WTC11 (cell line): ENCODE results near the gene SVEP1. TPM values are rescaled to one million over a fixed set of nuclear protein-coding genes. Genes with fewer than 3 reads are reported as not detected.
A peak's percentile ranks its signal among the peaks of the same experiment; 100 is the strongest.

Source experiments
- ATAC-seq: fragments of 200-7000 bp; cut with Tn5 transposase; 2 replicates; pipeline ENCODE4 v1.10.0; 2021; ENCODE audit warnings: mild to moderate bottlenecking, moderate library complexity
- CTCF ChIA-PET: fragments of 300-600 bp; sonication (Branson Sonifier 250); formaldehyde crosslinking; loops from one replicate; lab custom pipeline; 2021; ENCODE audit warnings: antibody characterized with exemption; lab: Charles Lee
- POLR2A ChIA-PET: fragments of 350-600 bp; sonication (Branson Sonifier 250); formaldehyde crosslinking; loops from one replicate; lab custom pipeline; 2021; ENCODE audit warnings: antibody characterized with exemption; lab: Charles Lee
- DNase-seq: peaks from one replicate; pipeline ENCODE4 v3.0.0; 2021; ENCODE audit warnings: low spot score
- H3K27ac Mint-ChIP-seq: 2 replicates; pipeline ENCODE4 v1.8.0; 2021; ENCODE audit warnings: mixed read lengths
- H3K27me3 Mint-ChIP-seq: 2 replicates; pipeline ENCODE4 v1.8.0; 2021; ENCODE audit warnings: low read depth, mild to moderate bottlenecking, moderate library complexity, mixed read lengths
- H3K36me3 Mint-ChIP-seq: 2 replicates; pipeline ENCODE4 v1.8.0; 2021; ENCODE audit warnings: mixed read lengths
- H3K4me1 Mint-ChIP-seq: 2 replicates; pipeline ENCODE4 v1.8.0; 2022; ENCODE audit warnings: mixed read lengths
- H3K4me3 Mint-ChIP-seq: 2 replicates; pipeline ENCODE4 v1.8.0; 2021; ENCODE audit warnings: mild to moderate bottlenecking, moderate library complexity, mixed read lengths
- H3K9me3 Mint-ChIP-seq: 2 replicates; pipeline ENCODE4 v1.8.0; 2021; ENCODE audit warnings: mixed read lengths
- E2F4 ChIP-seq: sonication (generic); formaldehyde crosslinking; IDR thresholded peaks from 2 replicates; pipeline ENCODE4 v1.8.1; 2022; ENCODE audit warnings: low read depth, mild to moderate bottlenecking, moderate library complexity, missing genetic modification reagents, borderline replicate concordance
- ELF4 ChIP-seq: sonication (generic); formaldehyde crosslinking; IDR thresholded peaks from 2 replicates; pipeline ENCODE4 v1.8.1; 2022; ENCODE audit warnings: low read depth, mild to moderate bottlenecking, moderate library complexity, missing genetic modification reagents
- ERG ChIP-seq: fragments of 250-450 bp; sonication (Bioruptor Pico); IDR thresholded peaks from 2 replicates; pipeline ENCODE4 v1.8.0; 2021; ENCODE audit warnings: mild to moderate bottlenecking
- ESRRA ChIP-seq: sonication (generic); formaldehyde crosslinking; IDR thresholded peaks from 2 replicates; pipeline ENCODE4 v1.8.1; 2022; ENCODE audit warnings: mild to moderate bottlenecking, missing genetic modification reagents, borderline replicate concordance
- FOXJ3 ChIP-seq: sonication (generic); formaldehyde crosslinking; IDR thresholded peaks from 2 replicates; pipeline ENCODE4 v1.9.0; 2021; ENCODE audit warnings: missing genetic modification reagents, mild to moderate bottlenecking, borderline replicate concordance
- FOXP1 ChIP-seq: sonication (generic); formaldehyde crosslinking; IDR thresholded peaks from 2 replicates; pipeline ENCODE4 v1.8.0; 2022; ENCODE audit warnings: missing genetic modification reagents, mild to moderate bottlenecking, moderate library complexity, borderline replicate concordance
- GTF2I ChIP-seq: fragments of 250-450 bp; sonication (Bioruptor Pico); conservative IDR thresholded peaks from 2 replicates; pipeline ENCODE4 v1.4.0; 2021; ENCODE audit warnings: mild to moderate bottlenecking
- JUN ChIP-seq: sonication (generic); formaldehyde crosslinking; IDR thresholded peaks from 2 replicates; pipeline ENCODE4 v1.8.0; 2023; ENCODE audit warnings: mild to moderate bottlenecking, missing genetic modification reagents
- KAT7 ChIP-seq: sonication (generic); formaldehyde crosslinking; IDR thresholded peaks from 2 replicates; pipeline ENCODE4 v1.8.1; 2023; ENCODE audit warnings: missing genetic modification reagents, mild to moderate bottlenecking, borderline replicate concordance
- NR1H2 ChIP-seq: sonication (generic); formaldehyde crosslinking; IDR thresholded peaks from 2 replicates; pipeline ENCODE4 v1.9.0; 2021; ENCODE audit warnings: mild to moderate bottlenecking, moderate library complexity, missing genetic modification reagents
- SMAD4 ChIP-seq: sonication (generic); formaldehyde crosslinking; IDR thresholded peaks from 2 replicates; pipeline ENCODE4 v1.8.0; 2022; ENCODE audit warnings: mild to moderate bottlenecking, missing genetic modification reagents
- TCF7 ChIP-seq: sonication (generic); formaldehyde crosslinking; IDR thresholded peaks from 2 replicates; pipeline ENCODE4 v1.8.0; 2022; ENCODE audit warnings: mild to moderate bottlenecking, low read depth, missing genetic modification reagents, moderate library complexity
- TEAD1 ChIP-seq: sonication (generic); formaldehyde crosslinking; IDR thresholded peaks from 2 replicates; pipeline ENCODE4 v1.8.0; 2022; ENCODE audit warnings: mild to moderate bottlenecking, missing genetic modification reagents
- TEAD4 ChIP-seq: sonication (generic); formaldehyde crosslinking; IDR thresholded peaks from 2 replicates; pipeline ENCODE4 v1.8.0; 2022; ENCODE audit warnings: mild to moderate bottlenecking, missing genetic modification reagents
- ZNF317 ChIP-seq: sonication (generic); formaldehyde crosslinking; IDR thresholded peaks from 2 replicates; pipeline ENCODE4 v1.8.1; 2023; ENCODE audit warnings: low read depth, mild to moderate bottlenecking, moderate library complexity, missing genetic modification reagents, borderline replicate concordance
- total RNA-seq: library from RNA; stranded (reverse); gene quantifications from 3 replicates; pipeline ENCODE4 v1.2.3, GENCODE V29; 2021
- TF ChIP-seq, protein P1 (sequence below): sonication (generic); formaldehyde crosslinking; IDR thresholded peaks from 2 replicates; pipeline ENCODE4 v1.8.0; 2022; ENCODE audit warnings: mild to moderate bottlenecking, missing genetic modification reagents
- TF ChIP-seq, protein P2 (sequence below): sonication (generic); formaldehyde crosslinking; IDR thresholded peaks from 2 replicates; pipeline ENCODE4 v1.8.0; 2023; ENCODE audit warnings: mild to moderate bottlenecking, missing genetic modification reagents
- TF ChIP-seq, protein P3 (sequence below): fragments of 250-450 bp; sonication (Bioruptor Pico); IDR thresholded peaks from 2 replicates; pipeline ENCODE4 v1.9.0; 2021; ENCODE audit warnings: mild to moderate bottlenecking
- TF ChIP-seq, protein P4 (sequence below): sonication (generic); formaldehyde crosslinking; IDR thresholded peaks from 2 replicates; pipeline ENCODE4 v1.8.0; 2022; ENCODE audit warnings: mild to moderate bottlenecking, missing genetic modification reagents
- TF ChIP-seq, protein P5 (sequence below): fragments of 250-450 bp; sonication (Bioruptor Pico); IDR thresholded peaks from 2 replicates; pipeline ENCODE4 v1.9.0; 2021; ENCODE audit warnings: mild to moderate bottlenecking, borderline replicate concordance

Gene SVEP1
- total RNA-seq, 1 experiment from 2014 or later = 0.74 TPM

DNA sequence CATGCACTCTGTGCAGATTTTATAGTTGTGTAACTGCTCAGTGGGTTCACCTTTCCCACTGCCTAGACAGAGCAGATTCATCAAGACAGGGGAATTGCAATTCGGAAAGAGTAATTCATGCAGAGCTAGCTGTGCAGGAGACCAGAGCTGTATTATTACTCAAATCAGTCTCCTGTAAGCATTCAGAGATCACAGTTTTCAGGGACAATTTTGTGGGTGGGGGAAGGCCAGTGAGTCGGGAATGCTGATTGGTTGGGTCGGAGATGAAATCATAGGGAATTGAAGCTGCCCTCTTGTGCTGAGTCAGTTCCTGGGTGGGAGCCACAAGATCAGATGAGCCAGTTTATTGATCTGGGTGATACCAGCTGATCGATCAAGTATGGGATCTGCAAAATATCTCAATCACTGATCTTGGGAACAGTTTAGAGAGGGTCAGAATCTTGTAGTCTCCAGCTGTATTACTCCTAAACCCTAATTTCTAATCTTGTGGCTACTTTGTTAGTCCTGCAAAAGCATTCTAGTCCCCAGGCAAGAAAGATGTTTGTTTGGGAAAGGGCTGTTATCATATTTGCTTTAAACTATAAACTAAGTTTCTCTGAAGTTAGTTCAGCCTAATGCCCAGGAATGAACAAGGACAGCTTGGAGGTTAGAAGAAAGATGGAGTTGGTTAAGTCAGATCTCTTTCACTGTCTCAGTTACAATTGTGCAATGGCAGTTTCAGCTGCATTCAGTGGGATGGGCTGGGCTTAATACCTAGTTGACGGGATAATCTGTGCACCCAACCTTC is 12.7 kb upstream of the SVEP1 start (continued):
- TF ChIP-seq, protein P1, sequence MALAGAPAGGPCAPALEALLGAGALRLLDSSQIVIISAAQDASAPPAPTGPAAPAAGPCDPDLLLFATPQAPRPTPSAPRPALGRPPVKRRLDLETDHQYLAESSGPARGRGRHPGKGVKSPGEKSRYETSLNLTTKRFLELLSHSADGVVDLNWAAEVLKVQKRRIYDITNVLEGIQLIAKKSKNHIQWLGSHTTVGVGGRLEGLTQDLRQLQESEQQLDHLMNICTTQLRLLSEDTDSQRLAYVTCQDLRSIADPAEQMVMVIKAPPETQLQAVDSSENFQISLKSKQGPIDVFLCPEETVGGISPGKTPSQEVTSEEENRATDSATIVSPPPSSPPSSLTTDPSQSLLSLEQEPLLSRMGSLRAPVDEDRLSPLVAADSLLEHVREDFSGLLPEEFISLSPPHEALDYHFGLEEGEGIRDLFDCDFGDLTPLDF = no peak

DNA sequence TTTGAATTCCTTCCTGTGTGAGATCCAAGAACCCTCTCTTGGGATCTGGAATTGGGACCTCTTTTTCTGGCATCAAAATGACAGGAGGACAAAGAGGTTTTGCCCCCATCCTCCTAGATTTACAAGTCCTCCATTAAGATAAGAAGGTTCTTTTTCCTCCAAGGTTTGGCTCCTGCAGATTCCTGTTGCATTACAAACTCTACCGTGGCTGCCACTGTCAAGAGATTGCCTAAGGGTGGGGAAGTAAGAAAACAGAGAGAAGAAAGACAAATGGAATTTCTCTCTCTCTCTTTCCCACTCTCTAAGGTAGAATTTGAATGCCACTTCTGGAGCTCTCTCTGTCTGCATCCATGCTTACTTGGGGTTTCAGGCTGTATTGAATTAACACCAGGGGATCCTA is 12.0 kb upstream of the SVEP1 start:
- Mint-ChIP-seq H3K4me3 (no peak overlapping the region), H3K36me3 (peaks cover 15% of the 10 kb centered on the region), H3K27ac (peak overlapping the region; percentile 20; the same call in 1 of the 2 replicates), H3K4me1 (peaks cover 14% of the 10 kb centered on the region), H3K27me3 (no peaks in the 10 kb centered on the region), H3K9me3 (peaks cover 41% of the 10 kb centered on the region)
- TF ChIP-seq TEAD1 (CRISPR knock-in tag) = no peak
- no peak for TF ChIP-seq KAT7 (CRISPR knock-in tag)
- TF ChIP-seq TCF7 (CRISPR knock-in tag) = no peak
- TF ChIP-seq JUN (CRISPR knock-in tag) = no peak
- TF ChIP-seq, protein P2, sequence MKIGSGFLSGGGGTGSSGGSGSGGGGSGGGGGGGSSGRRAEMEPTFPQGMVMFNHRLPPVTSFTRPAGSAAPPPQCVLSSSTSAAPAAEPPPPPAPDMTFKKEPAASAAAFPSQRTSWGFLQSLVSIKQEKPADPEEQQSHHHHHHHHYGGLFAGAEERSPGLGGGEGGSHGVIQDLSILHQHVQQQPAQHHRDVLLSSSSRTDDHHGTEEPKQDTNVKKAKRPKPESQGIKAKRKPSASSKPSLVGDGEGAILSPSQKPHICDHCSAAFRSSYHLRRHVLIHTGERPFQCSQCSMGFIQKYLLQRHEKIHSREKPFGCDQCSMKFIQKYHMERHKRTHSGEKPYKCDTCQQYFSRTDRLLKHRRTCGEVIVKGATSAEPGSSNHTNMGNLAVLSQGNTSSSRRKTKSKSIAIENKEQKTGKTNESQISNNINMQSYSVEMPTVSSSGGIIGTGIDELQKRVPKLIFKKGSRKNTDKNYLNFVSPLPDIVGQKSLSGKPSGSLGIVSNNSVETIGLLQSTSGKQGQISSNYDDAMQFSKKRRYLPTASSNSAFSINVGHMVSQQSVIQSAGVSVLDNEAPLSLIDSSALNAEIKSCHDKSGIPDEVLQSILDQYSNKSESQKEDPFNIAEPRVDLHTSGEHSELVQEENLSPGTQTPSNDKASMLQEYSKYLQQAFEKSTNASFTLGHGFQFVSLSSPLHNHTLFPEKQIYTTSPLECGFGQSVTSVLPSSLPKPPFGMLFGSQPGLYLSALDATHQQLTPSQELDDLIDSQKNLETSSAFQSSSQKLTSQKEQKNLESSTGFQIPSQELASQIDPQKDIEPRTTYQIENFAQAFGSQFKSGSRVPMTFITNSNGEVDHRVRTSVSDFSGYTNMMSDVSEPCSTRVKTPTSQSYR (CRISPR knock-in tag) = no peak
- TF ChIP-seq FOXP1 = no peak
- no peak for TF ChIP-seq ELF4 (CRISPR knock-in tag)
- TF ChIP-seq ESRRA = no peak
- no peak for TF ChIP-seq SMAD4 (CRISPR knock-in tag)
- CTCF ChIA-PET = interaction anchor here (0.5 to 1.2 kb wide), 2 partner anchors 12 to 389 kb away, joined by 3 to 5 read pairs; partner anchors contain the start of gene SVEP1
- ATAC-seq (peak; percentile 34; the same call in 1 of the 2 replicates), DNase-seq (no peak)
- POLR2A ChIA-PET = interaction anchor here (0.7 kb wide), 1 partner anchor 26 kb away, joined by 3 read pairs; no protein-coding TSS in a partner anchor

DNA sequence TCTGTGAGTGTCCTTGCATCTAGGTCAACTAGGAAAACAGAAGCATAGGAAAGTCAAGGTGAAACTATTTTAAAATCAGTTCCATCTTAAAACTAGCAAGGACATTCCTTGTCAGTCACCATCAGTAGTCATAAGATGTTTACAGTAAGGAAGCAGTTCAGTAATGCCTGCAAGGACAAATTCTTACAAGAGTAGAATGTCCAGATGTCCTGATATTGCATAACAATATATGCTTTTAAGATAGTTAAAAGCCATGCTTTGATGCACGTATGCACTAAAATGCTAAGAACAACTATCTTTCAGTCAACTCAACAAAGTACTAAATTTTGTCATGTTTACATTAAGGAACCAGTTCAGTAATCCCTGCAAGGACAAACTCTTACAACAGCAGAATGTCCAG is 11.3 kb upstream of the SVEP1 start:
- Mint-ChIP-seq H3K36me3 (peaks cover 15% of the 10 kb centered on the region), H3K9me3 (peaks cover 40% of the 10 kb centered on the region), H3K4me1 (peaks cover 14% of the 10 kb centered on the region), H3K27ac (no peak overlapping the region), H3K4me3 (no peak overlapping the region), H3K27me3 (no peaks in the 10 kb centered on the region)
- DNase-seq (no peak), ATAC-seq (no peak)
- CTCF ChIA-PET = no interaction called here
- POLR2A ChIA-PET = no interaction called here
- TF ChIP-seq FOXJ3 (CRISPR knock-in tag) (no peak), TEAD4 (no peak), ZNF317 (CRISPR knock-in tag) (no peak), NR1H2 (CRISPR knock-in tag) (no peak), GTF2I (CRISPR knock-in tag) (no peak), E2F4 (CRISPR knock-in tag) (no peak), ERG (no peak)
- TF ChIP-seq, protein P3, sequence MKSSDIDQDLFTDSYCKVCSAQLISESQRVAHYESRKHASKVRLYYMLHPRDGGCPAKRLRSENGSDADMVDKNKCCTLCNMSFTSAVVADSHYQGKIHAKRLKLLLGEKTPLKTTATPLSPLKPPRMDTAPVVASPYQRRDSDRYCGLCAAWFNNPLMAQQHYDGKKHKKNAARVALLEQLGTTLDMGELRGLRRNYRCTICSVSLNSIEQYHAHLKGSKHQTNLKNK (CRISPR knock-in tag) = no peak
- TF ChIP-seq, protein P4, sequence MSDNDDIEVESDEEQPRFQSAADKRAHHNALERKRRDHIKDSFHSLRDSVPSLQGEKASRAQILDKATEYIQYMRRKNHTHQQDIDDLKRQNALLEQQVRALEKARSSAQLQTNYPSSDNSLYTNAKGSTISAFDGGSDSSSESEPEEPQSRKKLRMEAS = no peak
- TF ChIP-seq, protein P5, sequence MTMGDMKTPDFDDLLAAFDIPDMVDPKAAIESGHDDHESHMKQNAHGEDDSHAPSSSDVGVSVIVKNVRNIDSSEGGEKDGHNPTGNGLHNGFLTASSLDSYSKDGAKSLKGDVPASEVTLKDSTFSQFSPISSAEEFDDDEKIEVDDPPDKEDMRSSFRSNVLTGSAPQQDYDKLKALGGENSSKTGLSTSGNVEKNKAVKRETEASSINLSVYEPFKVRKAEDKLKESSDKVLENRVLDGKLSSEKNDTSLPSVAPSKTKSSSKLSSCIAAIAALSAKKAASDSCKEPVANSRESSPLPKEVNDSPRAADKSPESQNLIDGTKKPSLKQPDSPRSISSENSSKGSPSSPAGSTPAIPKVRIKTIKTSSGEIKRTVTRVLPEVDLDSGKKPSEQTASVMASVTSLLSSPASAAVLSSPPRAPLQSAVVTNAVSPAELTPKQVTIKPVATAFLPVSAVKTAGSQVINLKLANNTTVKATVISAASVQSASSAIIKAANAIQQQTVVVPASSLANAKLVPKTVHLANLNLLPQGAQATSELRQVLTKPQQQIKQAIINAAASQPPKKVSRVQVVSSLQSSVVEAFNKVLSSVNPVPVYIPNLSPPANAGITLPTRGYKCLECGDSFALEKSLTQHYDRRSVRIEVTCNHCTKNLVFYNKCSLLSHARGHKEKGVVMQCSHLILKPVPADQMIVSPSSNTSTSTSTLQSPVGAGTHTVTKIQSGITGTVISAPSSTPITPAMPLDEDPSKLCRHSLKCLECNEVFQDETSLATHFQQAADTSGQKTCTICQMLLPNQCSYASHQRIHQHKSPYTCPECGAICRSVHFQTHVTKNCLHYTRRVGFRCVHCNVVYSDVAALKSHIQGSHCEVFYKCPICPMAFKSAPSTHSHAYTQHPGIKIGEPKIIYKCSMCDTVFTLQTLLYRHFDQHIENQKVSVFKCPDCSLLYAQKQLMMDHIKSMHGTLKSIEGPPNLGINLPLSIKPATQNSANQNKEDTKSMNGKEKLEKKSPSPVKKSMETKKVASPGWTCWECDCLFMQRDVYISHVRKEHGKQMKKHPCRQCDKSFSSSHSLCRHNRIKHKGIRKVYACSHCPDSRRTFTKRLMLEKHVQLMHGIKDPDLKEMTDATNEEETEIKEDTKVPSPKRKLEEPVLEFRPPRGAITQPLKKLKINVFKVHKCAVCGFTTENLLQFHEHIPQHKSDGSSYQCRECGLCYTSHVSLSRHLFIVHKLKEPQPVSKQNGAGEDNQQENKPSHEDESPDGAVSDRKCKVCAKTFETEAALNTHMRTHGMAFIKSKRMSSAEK = no peak
